Measurements from ENCODE around the gene PRSS22. TPM values are rescaled to one million over a fixed set of nuclear protein-coding genes. Genes with fewer than 3 reads are reported as not detected.

PRSS22 gene
- total RNA-seq, 1 donor = not detected

DNA sequence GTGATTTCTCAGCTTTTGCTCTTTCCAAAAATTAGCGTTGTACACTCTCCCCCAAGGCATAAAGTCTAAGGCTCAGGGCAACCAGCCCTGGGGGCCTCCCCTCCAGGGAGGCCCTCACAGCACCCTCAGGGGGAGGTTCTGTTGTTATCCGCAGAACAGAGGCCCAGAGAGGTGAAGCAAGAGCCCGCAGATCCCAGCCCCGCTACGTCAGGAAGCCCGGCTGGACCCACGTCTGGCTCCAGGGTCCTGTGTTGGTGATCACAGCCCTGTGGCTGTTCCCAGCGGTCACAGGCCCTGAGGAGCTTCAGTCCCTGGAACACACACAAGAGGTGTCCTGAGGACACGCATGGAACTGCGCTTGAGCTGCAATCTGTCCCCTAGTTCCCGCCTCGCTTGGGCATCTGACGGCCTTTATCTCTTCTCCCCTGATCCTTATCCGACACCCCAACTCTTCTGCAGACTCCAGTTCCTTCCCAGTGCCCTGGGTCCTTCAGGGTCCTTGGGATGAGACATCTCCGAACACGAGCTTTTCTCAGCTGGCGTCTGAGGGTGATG, 29.0 kb downstream of the PRSS22 start:
- no peak for DNase-seq (ENCODE audit: low read depth)
- TF ChIP-seq, protein P1, sequence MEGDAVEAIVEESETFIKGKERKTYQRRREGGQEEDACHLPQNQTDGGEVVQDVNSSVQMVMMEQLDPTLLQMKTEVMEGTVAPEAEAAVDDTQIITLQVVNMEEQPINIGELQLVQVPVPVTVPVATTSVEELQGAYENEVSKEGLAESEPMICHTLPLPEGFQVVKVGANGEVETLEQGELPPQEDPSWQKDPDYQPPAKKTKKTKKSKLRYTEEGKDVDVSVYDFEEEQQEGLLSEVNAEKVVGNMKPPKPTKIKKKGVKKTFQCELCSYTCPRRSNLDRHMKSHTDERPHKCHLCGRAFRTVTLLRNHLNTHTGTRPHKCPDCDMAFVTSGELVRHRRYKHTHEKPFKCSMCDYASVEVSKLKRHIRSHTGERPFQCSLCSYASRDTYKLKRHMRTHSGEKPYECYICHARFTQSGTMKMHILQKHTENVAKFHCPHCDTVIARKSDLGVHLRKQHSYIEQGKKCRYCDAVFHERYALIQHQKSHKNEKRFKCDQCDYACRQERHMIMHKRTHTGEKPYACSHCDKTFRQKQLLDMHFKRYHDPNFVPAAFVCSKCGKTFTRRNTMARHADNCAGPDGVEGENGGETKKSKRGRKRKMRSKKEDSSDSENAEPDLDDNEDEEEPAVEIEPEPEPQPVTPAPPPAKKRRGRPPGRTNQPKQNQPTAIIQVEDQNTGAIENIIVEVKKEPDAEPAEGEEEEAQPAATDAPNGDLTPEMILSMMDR (IDR thresholded peaks at IDR 0.05; ENCODE audit: insufficient read depth, low read length) = no peak
- no peak overlapping the region for H3K4me3 ChIP-seq (ENCODE audit: low read depth, low read length)

DNA sequence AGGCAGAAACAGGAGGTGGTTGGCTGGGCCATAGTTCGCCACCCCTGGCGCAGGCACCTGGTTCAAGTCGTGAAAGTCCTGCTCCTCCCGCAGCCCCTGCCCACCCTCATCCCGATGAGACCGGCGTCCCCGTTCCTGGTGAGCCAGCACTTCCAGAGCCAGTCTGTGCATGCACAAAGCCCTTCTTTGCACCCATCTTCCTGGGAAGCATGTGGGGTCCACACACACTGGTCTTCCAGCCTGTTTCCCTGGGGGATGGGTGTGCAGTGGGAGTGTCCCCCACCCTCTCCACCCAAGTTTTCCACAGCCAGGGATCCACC, 29.5 kb downstream of the PRSS22 start:
- H3K4me3 ChIP-seq (ENCODE audit: low read depth, low read length) = no peak overlapping the region
- no peak for DNase-seq (ENCODE audit: low read depth)
- TF ChIP-seq, protein P1 (IDR thresholded peaks at IDR 0.05; ENCODE audit: insufficient read depth, low read length) = no peak

DNA sequence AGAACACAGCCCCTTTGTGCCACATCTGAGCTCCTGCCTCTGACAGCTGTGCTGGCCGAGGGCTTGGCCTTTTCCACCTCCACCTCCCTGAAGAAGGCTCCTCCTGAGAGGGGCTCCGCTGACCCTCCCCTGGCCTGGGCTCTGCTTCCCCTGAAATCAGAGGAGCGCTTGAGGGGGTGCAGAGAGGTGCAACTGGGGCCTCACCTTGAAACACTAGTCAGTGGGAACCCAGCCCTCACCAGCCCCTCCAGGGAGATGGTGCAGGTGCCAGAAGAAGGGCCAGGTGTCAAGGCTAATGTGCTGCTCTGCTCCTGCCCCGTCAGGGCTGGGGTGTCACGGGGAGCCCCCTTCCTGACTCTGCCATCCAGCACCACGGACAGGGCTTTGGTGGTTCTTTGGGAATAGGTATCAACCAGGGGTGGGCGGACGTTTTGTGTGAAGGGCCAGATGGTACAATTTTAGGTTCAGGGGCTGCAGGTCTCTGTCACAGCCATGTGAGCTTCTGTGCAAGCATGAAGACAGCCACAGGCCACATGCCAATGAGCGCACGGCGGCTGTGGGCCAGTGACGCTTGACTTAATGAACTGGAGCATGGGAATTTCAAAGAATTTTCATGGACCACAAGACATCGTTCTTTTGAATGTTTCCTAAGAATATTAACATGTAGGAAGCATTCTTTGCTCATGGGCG, 30.0 kb downstream of the PRSS22 start:
- TF ChIP-seq, protein P1 (IDR thresholded peaks at IDR 0.05; ENCODE audit: insufficient read depth, low read length) = no peak
- no peak overlapping the region for H3K4me3 ChIP-seq (ENCODE audit: low read depth, low read length)
- DNase-seq (ENCODE audit: low read depth) = no peak

DNA sequence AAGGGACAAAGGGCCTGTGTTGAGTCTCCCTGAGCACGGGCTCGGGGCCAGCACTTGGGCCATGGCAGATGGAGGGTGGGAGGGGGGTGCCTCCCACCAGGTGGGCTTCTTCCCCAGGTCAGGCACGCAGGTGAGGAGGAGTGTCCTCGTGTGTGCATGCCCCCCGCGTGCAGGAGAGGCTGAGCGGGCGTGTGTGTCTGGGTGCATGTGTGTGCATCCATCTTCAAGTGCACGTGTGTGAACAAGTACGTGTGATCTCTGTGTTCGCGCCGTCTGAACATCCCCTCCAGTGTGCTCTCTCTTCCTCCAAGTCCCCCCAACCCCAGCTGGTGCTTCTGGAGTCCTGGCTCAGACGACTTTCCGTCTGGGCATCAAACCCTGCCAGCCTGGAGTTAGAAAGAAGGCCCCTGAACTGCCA, 30.6 kb downstream of the PRSS22 start:
- no peak overlapping the region for H3K4me3 ChIP-seq (ENCODE audit: low read depth, low read length)
- DNase-seq (ENCODE audit: low read depth) = no peak
- TF ChIP-seq, protein P1 (IDR thresholded peaks at IDR 0.05; ENCODE audit: insufficient read depth, low read length) = no peak

DNA sequence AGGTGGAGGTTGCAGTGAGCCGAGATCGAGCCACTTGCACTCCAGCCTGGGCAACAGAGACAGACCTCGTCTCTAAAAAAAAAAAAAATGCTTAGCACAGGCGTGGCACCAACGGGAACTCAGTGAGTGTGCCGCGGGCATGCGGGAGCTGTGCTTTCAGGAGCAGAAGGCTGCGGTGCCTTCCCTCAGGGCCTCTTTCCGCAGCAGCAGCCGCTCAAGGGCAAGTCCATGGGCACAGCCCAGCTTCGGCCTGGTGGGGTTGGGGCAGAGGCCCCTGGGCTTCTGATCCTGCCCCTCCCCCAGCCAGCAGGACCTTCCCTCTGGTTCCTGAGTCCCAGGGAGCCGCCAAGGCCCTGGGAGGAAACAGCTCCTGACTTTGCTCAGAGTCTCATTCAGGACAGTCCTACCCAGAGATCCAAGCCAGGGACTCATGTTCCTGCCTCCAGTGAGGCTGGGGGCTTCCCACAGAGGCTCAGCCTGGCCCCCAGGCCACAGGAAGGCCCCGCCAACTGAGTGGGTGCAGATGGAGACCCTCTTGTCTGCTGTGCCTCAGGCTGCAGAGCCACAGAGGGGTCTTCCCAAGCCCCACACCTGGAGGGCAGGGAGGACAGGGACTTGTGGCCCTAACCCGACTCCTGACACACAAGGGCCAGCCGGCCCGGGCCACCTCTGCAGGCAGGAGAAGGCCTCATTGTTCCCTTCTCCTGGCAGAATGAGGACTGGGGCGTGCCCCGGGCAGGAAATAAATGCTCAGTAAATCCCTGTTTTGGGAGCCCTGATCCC, 31.2 kb downstream of the PRSS22 start:
- DNase-seq (ENCODE audit: low read depth) = no peak
- no peak overlapping the region for H3K4me3 ChIP-seq (ENCODE audit: low read depth, low read length)
- TF ChIP-seq, protein P1 (IDR thresholded peaks at IDR 0.05; ENCODE audit: insufficient read depth, low read length) = no peak

DNA sequence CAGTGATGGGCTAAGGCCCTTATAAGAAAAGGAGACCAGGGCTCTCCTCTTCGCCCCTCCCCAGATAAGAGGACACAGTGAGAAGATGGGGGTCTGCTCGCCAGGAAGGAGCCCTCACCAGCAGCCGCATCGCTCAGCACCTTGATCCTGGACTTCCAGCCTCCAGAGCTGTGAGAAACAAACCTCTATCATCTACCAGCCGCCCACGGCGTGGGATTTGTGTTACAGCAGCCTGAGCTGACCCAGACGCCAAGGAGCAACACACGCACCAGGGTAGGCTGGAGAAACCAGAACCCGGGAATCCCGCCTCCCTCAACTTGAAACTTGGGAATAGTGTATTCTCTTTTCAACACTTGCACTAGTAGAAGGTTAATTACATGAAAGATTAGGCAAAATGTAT, 32.1 kb downstream of the PRSS22 start:
- H3K4me3 ChIP-seq (ENCODE audit: low read depth, low read length) = no peak overlapping the region
- TF ChIP-seq, protein P1 (IDR thresholded peaks at IDR 0.05; ENCODE audit: insufficient read depth, low read length) = no peak
- DNase-seq (ENCODE audit: low read depth) = no peak
